HG02970 (cell line): ENCODE data around the gene RPP25L.
"Not testable (repeated sequence)": the region's sequence is repeated elsewhere in the genome, so short reads cannot be mapped to it uniquely, and the experiment has no call there.

Source experiments
- ATAC-seq: cut with Tn5 transposase; IDR thresholded peaks from one replicate; pipeline ENCODE4 v1.9.1; 2021; ENCODE audit warnings: mild to moderate bottlenecking, moderate library complexity, moderate number of reproducible peaks; ENCODE audit not compliant: unreplicated experiment, low FRiP score

RPP25L gene, protein sequence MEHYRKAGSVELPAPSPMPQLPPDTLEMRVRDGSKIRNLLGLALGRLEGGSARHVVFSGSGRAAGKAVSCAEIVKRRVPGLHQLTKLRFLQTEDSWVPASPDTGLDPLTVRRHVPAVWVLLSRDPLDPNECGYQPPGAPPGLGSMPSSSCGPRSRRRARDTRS

DNA sequence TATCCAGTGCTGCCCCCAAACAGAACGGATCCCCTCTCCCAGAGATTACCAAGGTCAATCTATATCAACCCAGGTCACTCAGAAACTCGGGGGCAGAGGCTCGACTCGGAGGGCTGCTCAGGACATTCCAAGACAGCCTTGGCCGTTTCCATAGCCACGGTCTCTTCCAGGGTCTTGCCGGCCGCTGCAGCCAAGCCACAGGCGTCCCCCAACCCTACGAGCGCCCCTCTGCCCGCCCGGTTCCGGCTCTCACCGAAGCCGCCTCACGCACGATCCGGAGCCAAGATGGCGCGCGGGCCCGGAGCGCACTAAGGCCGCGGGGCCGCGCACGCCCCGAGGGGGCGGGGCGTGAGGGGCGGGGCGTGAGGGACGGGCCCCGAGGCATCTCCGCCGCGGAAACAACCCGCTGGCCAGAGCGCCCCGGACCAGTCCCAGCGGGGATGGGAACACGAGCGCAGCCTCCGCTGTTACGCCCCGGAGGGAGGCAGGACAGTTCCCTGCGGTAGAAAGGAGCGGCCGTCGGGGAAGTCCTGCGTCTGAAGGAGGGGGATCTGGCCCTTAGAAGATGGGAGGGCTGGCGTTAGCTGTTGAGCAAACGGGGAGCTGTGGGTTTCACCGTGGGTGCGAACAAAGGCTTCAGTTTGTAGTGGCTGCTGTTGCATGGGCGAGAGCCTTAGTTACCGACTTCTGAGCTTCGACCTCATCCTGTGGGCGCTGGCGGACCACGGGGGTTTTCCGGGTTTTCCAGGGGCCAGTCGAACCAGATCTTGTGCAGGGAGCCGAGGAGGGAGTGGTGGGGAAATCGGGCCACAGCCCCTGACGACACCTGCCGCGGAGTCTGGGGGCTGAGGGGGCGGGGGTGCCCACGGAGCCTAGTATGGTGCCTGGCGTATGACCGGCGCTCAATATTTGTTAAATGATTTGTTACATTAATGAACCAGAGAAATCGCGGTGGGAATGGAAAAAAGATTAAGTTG lies at the start of gene RPP25L:
RPP25L (minus strand) TSS at position 287 of the 977 bp plus-strand sequence. CDS start 801 bp downstream, outside the sequence.
- peak; percentile 80 for ATAC-seq

DNA sequence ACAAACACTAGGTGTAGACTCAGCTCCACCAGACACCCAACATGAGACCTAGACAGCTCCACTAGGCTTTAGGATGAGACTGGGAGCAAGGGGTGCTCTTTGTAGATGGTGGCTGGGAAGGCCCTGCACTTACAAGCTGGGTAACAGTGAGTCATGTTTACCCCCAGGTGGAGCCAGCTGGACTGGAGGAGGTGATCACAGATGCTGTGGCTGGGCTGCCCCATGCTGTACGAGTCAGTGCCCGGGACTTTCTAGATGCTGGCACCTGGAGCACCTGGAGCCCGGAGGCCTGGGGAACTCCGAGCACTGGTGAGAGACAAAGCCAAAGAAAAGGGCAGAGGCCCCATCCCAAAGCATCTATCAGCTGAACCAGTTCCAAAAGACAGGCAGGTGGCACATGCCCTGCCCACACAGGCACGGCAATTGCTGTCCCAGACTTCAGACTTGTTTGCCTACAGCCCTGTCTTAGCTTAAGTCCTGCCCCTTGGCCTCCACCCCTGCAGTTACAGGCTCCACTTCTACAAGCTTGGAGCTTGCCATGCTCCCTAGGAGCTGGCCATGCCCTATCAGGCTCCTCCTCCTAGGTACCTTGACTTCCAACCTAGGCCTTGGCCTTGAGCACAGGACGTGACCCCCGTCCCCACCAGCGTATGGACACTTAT lies 47.8 kb upstream of the RPP25L start:
- no peak for ATAC-seq

DNA sequence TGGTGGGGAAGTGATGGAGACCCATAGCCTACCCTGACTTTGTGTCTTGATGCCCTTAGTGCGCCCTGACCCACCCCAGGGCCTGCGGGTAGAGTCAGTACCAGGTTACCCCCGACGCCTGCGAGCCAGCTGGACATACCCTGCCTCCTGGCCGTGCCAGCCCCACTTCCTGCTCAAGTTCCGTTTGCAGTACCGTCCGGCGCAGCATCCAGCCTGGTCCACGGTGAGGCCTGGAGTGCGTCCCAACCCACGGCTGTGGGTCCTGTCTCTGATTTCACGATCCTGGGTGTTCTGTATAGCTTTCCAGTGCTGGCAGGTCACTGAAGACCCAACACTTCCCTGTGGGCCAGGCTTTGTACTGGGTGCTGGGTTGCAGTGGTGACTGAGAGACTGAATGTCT lies 46.6 kb upstream of the RPP25L start:
- ATAC-seq: no peak

DNA sequence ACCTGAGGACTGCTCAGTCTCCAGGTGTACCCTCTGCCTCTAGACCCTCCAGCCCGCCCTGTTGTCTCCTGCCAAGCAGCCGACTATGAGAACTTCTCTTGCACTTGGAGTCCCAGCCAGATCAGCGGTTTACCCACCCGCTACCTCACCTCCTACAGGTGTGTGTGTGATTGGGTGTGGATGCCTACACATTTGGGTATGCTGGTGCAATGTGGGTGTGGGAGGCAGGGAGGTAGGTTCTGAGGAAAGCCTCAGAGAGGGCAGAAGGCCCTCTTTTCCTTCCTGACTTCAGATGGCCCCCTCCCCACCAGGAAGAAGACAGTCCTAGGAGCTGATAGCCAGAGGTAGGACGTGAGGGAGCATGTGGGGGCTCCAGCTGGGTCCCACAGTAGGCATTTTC lies 45.1 kb upstream of the RPP25L start:
- ATAC-seq: no peak

DNA sequence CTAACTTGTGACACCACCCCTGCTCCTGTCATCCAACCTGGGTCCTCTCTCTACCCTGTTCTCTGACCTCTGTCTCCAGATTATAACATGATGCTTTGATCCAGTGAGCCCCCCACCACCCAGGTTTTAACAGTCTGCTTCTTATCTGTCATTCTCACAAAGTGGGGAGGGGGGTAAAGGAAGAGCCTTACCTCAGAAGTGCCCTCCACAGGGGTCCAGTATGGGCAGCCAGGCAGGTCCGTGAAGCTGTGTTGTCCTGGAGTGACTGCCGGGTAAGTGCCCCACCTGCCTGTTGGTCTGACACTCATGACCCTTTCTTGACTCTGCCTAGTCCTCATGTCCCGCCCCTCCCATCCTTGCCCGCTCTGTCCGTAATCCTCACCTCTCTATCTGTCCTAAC lies 43.5 kb upstream of the RPP25L start:
- ATAC-seq: no peak

DNA sequence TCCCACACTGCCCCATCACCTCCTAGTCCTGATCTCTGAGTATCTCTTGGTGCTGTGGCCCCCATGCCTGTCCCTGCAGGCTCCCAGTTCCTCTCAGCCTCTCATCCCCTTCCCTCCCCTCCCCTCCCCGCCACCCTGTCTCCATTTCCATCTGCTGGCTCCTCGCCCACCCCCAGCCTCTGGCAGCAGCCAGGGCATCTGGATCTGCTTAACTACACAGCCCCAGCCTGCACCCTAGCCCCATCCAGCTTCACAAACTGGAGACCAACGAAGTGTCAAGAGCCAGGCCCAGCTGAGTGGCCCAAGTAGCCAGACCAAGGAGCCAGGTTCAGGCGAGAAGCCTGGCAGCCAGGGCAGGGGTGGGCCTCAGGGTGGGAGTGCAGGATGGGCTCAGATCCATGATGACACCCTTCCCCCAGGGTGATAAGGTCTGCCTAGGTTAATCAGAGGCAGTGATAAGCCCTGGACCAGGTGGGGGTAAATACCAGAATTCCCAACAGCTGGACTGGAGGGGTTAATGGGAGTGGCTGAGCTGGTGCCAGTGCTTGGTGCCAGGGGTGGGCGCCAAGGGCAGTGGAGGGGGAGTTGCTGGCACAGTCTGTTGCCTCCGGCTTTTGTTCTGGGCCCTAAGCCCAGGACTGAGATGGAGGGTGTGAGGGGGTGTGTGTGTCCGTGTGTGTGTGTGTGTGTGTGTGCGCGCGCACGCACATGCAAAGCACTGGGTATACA lies 42.6 kb upstream of the RPP25L start:
- no peak for ATAC-seq

DNA sequence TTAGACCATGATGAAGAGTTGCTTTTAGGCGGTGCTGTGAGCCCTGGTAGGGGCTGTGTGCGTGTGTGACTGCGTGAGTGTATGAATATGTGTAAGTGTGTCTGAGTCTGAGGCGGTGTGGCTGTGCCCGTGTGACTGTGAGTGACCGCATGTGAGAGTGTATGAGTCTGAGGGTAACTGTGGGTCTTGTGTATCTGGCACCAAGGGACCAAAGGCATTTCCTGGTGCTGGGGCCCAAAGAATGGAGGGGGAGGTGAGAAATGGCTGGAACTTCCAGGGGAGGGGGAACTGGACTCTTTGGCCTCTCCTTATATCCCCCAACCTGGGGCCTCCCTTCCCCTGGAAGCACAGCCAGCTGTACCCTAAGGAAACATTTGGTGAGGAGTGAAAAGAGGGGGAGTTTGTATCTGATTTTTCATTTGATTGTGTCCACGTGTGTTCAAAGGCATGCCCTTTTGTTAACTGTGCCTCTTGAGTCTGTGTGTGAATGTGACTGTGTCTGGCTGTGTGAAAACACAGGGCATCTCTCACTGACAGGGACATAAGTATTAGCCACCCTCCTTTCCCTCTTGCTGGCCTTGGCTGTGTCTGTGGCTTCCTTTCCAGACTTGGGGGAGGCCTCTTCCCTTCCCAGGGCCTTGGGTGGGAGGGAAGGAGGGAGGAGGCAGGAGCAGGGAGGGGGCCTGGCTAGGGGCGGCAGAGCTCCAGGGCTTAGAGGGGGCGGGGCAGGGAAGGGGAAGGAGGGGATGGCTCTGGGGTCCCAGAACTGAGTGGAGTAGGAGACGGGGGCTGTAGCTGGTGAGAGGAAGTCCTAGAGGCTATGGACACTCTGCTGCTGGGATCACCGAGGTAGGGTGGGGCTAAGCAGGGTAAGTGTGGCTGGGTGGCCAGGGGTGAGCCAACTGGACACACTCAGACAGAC lies 41.5 kb upstream of the RPP25L start:
- ATAC-seq: no peak

DNA sequence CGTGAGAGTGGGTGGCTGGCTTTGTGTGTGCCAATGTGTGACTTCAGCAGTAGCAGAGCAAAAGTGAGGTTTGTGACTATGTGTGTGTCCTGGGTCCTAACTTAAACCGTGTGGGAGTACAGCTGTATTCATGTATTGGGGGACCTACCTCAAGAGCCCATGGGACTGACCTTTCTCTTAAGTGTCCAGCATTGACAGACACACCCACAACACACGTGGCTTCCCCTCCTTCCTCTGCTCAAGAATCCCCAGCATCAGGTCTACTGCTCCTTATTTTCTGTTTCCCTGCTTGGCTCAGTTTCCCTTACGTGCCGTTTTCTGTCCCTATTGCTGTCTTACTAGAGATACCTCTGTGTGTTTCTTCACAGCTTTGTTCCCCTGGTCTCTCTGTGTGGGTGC lies 40.7 kb upstream of the RPP25L start:
- ATAC-seq: no peak

DNA sequence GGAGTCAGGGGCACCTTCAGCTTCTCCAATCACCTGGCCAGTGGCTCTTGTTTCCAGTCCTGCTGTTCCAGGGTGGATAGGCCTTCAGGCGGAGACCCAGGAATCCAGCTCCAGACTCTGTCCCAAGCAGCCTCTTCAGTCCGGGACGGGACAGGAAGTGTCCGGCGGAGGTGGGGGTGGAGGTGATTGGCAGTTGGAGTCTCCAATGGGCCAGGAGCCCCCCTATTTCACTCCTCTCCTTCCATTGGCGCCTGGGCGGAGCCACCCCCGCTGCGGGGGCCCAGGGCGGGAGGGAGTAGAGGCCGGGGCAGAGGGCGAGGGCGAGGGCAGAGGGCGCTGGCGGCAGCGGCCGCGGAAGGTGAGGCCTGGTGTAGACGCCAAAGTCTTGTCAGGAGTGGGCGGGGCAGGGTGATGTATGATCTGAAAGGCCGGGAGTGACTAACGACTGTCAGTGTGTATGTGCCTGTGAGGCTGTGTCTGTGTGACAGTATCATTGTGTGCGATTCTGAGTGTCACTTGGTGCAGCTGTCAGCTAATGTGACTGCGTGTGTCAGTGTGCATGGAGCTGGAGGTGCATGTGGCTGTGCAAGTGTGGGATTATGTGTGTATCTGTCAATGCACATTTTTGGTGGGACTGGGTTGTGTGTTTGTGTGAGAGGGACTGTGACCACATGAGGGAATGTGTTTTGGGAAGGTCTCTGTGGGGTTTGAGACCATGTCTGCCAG lies 40.1 kb upstream of the RPP25L start, which contains the start of gene IL11RA:
IL11RA (plus strand) TSS at position 310 of the 726 bp plus-strand sequence. CDS start 3,033 bp downstream, outside the sequence.
- no peak for ATAC-seq

DNA sequence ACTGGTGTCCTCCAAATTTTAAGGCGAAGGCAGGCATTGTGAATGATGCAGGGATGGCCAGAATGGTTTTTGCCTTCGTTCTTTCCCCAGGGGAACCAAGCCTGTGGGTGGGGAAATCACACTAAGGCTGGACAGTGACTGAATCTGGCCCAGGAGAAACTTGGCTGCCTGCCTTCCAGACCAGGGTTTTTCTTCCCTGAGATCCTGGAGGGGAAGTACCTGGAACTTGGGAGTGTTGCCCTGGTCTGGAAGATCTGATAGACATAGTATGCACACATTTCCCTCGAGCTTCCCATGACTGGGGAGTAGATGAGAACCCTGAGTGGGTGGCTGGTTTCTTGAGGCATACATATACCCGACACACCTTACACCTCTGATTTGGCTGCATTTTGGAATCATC lies 39.4 kb upstream of the RPP25L start:
- no peak for ATAC-seq

DNA sequence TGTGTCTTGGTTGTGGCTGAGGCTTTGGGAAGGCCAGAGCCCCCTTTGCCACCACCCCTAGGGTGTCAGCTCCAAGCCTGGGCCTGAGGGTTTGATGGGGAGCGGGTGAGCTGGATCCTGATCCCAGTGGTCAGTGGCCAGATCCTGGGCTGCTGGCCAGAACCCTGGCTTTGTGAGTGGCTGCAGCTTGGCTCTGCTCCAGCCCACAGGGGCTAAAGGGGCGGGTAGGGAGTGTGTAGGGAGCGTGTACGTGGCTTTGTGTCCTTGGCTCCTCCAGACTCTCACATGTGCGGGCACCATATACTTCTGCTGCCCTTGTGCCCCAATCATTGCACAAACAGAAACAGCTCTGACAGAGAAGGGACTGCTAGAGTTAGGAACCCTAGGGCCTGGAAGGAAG lies 38.9 kb upstream of the RPP25L start:
- ATAC-seq: no peak

DNA sequence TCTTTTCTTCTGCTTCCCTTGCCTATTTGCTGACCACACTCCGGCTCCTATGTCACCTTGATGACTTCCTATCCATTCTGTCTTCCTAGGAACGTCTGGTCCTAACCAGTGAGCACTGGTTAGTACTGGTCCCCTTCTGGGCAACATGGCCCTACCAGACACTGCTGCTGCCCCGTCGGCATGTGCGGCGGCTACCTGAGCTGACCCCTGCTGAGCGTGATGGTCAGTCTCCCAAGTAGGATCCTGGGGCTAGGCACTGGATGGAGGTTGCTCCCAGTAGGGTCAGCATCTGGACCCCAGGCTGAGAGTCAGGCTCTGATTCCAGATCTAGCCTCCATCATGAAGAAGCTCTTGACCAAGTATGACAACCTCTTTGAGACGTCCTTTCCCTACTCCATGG lies 36.8 kb upstream of the RPP25L start:
- ATAC-seq: no peak

DNA sequence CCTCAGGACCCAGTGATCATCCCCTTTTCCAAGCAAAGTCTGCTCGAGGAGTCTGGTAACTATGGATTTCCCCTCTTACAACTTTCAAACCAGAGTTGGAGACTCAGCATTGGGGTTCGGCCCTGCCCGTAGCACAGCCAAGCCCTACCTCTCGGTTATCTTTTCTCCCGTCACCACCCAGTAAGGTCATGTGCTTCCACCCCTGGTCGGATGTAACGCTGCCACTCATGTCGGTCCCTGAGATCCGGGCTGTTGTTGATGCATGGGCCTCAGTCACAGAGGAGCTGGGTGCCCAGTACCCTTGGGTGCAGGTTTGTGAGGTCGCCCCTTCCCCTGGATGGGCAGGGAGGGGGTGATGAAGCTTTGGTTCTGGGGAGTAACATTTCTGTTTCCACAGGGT lies 35.8 kb upstream of the RPP25L start:
- no peak for ATAC-seq

DNA sequence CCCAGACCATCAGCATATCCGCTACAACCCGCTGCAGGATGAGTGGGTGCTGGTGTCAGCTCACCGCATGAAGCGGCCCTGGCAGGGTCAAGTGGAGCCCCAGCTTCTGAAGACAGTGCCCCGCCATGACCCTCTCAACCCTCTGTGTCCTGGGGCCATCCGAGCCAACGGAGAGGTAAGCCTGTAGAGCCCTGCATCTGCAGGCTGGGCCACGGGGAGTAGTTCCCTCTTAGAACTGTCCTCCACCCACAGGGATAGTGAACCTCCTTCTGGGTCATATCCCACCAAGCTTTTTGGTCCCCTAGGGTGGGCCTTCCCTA lies 35.1 kb upstream of the RPP25L start:
- ATAC-seq: no peak

DNA sequence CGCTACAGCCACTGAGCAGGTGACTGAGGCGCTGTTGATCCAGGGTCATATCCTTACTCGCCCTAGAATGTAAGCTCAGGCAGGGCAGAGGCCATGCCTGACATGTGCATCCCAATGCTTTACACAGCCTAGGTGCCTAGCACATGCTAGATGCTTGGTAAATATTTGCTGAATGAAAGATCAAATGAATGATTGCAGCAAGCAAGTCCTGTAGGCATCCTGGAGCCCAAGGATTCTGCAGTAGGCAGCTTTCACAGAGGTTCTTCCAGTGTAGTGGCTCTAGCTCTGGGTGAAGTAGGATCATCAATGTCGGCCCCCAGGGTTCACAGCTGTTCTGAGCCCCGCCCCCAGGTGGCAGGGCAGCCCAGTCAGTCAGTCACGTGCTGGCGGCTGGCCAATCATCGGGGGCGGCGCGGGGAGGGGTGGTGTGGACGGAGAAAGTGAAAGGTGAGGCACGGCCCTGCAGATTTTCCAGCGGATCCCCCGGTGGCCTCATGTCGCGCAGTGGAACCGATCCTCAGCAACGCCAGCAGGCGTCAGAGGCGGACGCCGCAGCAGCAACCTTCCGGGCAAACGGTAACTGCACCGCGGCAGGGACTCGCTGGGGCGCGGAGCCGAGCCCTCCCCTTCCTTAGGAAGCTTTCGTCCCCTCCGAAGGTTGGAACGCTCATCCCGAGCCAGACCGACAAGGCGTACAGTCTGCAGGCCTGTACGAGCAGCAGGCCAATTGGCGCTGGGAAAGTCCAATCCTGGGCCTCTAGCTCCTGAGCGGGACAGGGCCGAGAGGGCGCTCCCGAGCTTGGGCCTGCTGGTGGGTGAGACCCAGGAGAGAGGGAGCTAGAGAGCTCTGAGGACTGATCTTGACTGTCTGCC lies 34.5 kb upstream of the RPP25L start, which contains the start of gene GALT:
GALT (plus strand) TSS at position 465 of the 873 bp plus-strand sequence; CDS start at position 495, 30 bp downstream.
- peak; percentile 88 for ATAC-seq

DNA sequence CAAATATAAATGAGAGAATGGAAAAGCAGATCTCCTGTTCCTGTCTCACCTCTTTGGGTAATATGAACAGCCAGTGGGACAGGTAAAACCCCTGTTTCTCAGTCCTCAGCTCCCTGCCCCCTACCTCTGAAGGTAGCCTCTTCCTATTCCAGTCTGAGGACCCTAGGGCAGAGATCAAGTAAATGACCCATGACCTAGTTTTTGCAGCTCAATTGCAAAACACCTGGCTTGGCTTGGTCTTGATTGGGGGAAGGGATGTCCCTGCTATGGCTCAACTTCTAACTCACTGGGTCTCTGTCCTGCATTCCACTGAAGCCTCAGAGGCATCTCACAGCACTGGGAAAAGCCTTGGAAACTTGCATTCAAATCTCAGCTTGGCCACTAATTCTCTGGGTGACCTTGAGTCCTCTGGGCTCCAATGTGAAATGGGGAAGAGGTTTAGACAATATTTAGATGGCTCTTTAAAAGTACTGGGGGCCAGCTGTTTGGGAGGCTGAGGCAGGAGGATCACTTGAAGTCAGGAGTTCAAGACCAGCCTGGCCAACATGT lies 32.9 kb upstream of the RPP25L start:
- no peak for ATAC-seq

DNA sequence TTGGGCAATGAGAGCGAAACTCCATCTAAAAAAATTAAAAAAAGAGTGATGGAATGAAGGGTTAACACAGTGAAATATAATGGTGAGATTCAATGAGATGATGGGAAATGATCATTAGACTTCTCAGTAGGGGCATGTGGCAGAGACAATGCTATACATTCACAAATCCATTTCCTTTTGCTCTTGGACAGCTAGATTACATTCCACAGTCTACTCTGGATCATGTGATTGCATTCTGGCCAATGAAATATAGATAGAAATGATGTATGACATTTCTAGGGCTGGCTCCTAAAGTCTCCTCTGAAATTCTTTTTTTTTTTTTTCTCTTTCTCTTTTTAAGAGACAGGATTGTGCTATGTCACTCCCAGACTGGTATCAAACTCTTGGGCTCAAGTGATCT lies 30.8 kb upstream of the RPP25L start:
- ATAC-seq: no peak

DNA sequence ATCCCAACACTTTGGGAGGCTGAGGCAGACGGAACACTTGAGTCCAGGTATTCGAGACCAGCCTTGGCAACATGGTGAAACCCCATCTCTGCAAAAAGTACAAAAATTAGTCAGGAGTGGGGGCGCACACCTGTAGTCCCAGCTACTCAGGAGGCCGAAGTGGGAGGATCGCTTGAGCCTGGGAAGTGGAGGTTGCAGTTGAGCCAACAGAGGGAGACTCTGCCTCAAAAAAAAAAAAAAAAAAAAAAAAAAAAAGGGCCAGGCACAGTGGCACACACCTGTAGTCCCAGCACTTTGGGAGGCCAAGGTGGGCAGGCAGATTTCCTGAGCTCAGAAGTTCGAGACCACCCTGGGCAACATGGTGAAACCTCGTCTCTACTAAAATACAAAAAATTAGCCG lies 27.4 kb upstream of the RPP25L start:
- not testable (repeated sequence) for ATAC-seq
